Endodermal cell (in vitro differentiated cells): Measurements from ENCODE around the gene TDRD3. TPM values are rescaled to one million over a fixed set of nuclear protein-coding genes. Genes with fewer than 3 reads are reported as not detected.
A peak's percentile ranks its signal among the peaks of the same experiment; 100 is the strongest.

Source experiments
- DNase-seq: peaks from one replicate; pipeline ENCODE4 v3.0.0-alpha.2; 2017
- H3K27ac ChIP-seq: 2 replicates; pipeline ENCODE4 v1.5.1; 2013; ENCODE audit warnings: mild to moderate bottlenecking, low read depth, low read length, moderate library complexity
- H3K27me3 ChIP-seq: 2 replicates; pipeline ENCODE4 v1.6.1; 2013; ENCODE audit warnings: mild to moderate bottlenecking, low read length, moderate library complexity; ENCODE audit not compliant: insufficient read depth, control insufficient read depth, poor library complexity, severe bottlenecking
- H3K36me3 ChIP-seq: 2 replicates; pipeline ENCODE4 v1.7.0; 2013; ENCODE audit warnings: mild to moderate bottlenecking, low read length, moderate library complexity; ENCODE audit not compliant: control insufficient read depth, insufficient read depth
- H3K4me1 ChIP-seq: one replicate; pipeline ENCODE4 v1.7.0; 2013; ENCODE audit warnings: low read length; ENCODE audit not compliant: control insufficient read depth, insufficient read depth
- H3K4me3 ChIP-seq: 2 replicates; pipeline ENCODE4 v1.5.1; 2013; ENCODE audit warnings: mild to moderate bottlenecking, low read length, moderate library complexity
- H3K9ac ChIP-seq: 2 replicates; pipeline ENCODE4 v1.6.1; 2013; ENCODE audit warnings: mild to moderate bottlenecking, low read length, moderate library complexity; ENCODE audit not compliant: poor library complexity, severe bottlenecking; ENCODE audit errors: extremely low read depth
- H3K9me3 ChIP-seq: 2 replicates; pipeline ENCODE4 v1.6.1; 2013; ENCODE audit warnings: mild to moderate bottlenecking, low read length, moderate library complexity; ENCODE audit not compliant: control insufficient read depth
- H3K27ac Mint-ChIP-seq: 2 replicates; pipeline ENCODE4 v1.8.0; 2020; ENCODE audit warnings: mixed read lengths
- H3K27me3 Mint-ChIP-seq: 2 replicates; pipeline ENCODE4 v1.8.0; 2021; ENCODE audit warnings: mild to moderate bottlenecking, mixed read lengths; ENCODE audit not compliant: insufficient read depth
- H3K36me3 Mint-ChIP-seq: 2 replicates; pipeline ENCODE4 v1.8.0; 2020; ENCODE audit warnings: low read depth, mixed read lengths
- H3K4me1 Mint-ChIP-seq: 2 replicates; pipeline ENCODE4 v1.8.0; 2020; ENCODE audit warnings: mixed read lengths
- H3K4me3 Mint-ChIP-seq: 2 replicates; pipeline ENCODE4 v1.8.0; 2020; ENCODE audit warnings: mild to moderate bottlenecking, moderate library complexity, mixed read lengths
- H3K9me3 Mint-ChIP-seq: 2 replicates; pipeline ENCODE4 v1.8.0; 2020; ENCODE audit warnings: mild to moderate bottlenecking, mixed read lengths
- WGBS, 2 experiments: methylation state at CpG; one replicate each; pipeline versions ENCODE4 v1.1.5 to v1.1.7; 2013; ENCODE audit warnings: missing lambda C conversion rate in 2 of 2, mixed read lengths in 1 of 2; ENCODE audit not compliant: insufficient coverage in 1 of 2, insufficient read length in 1 of 2; 5-methylcytosine and 5-hydroxymethylcytosine counted together
- total RNA-seq, 2 donors: library from RNA; stranded (reverse); fragmentation: NEBNext Ultra II Directional in 1 of 2; extraction: Animal tissue kit (Norgen Biotek cat#: 25700) in 1 of 2; gene quantifications; 2 replicates in 1 of 2; 3 replicates in 1 of 2; pipeline ENCODE4 v1.2.1, GENCODE V29; 2021
- TF ChIP-seq, protein P1 (sequence below): fragments of 200-600 bp; sonication (generic); conservative IDR thresholded peaks from 2 replicates; pipeline ENCODE4 v1.5.0; 2021; ENCODE audit warnings: antibody characterized with exemption, mild to moderate bottlenecking

Gene TDRD3
- total RNA-seq, 2 donors from 2014 or later, result 25.3 to 36.1 TPM

- peak overlapping the region; percentile 87 for H3K4me3 ChIP-seq
- H3K4me1 Mint-ChIP-seq, result peaks cover 33% of the 10 kb centered on the region
- H3K27ac ChIP-seq, result no peak overlapping the region
- peak overlapping the region; percentile 92 for H3K27ac Mint-ChIP-seq
- no peaks in the 10 kb centered on the region for H3K9me3 ChIP-seq
- peaks cover 11% of the 10 kb centered on the region for H3K4me1 ChIP-seq
- H3K27me3 ChIP-seq, result no peaks in the 10 kb centered on the region
- 85 to 100% methylated on average over 1 to 6 of the region's 6 CpGs for WGBS, 2 experiments
- peaks cover 2% of the 10 kb centered on the region for H3K27me3 Mint-ChIP-seq
- H3K4me3 Mint-ChIP-seq, result peak overlapping the region; percentile 82
- DNase-seq, result no peak
- no peaks in the 10 kb centered on the region for H3K9me3 Mint-ChIP-seq
- H3K36me3 ChIP-seq, result no peaks in the 10 kb centered on the region
- peak overlapping the region; percentile 67 for H3K9ac ChIP-seq
- no peaks in the 10 kb centered on the region for H3K36me3 Mint-ChIP-seq
- TF ChIP-seq, protein P1, sequence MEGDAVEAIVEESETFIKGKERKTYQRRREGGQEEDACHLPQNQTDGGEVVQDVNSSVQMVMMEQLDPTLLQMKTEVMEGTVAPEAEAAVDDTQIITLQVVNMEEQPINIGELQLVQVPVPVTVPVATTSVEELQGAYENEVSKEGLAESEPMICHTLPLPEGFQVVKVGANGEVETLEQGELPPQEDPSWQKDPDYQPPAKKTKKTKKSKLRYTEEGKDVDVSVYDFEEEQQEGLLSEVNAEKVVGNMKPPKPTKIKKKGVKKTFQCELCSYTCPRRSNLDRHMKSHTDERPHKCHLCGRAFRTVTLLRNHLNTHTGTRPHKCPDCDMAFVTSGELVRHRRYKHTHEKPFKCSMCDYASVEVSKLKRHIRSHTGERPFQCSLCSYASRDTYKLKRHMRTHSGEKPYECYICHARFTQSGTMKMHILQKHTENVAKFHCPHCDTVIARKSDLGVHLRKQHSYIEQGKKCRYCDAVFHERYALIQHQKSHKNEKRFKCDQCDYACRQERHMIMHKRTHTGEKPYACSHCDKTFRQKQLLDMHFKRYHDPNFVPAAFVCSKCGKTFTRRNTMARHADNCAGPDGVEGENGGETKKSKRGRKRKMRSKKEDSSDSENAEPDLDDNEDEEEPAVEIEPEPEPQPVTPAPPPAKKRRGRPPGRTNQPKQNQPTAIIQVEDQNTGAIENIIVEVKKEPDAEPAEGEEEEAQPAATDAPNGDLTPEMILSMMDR, result no peak
Measured at GRCh38 chr13:60398379-60398891, 1.4 kb downstream of the TDRD3 start.

- H3K27ac ChIP-seq, result no peak overlapping the region
- Mint-ChIP-seq H3K4me1 (peaks cover 32% of the 10 kb centered on the region), H3K27me3 (peaks cover 2% of the 10 kb centered on the region), H3K27ac (no peak overlapping the region), H3K4me3 (peak overlapping the region; percentile 82), H3K36me3 (no peaks in the 10 kb centered on the region), H3K9me3 (no peaks in the 10 kb centered on the region)
- H3K4me3 ChIP-seq, result peak overlapping the region; percentile 87
- no peak overlapping the region for H3K9ac ChIP-seq
- no peaks in the 10 kb centered on the region for H3K36me3 ChIP-seq
- H3K4me1 ChIP-seq, result peaks cover 11% of the 10 kb centered on the region
- no peaks in the 10 kb centered on the region for H3K27me3 ChIP-seq
- WGBS, 2 experiments, result 79 to 85% methylated on average over 4 to 6 of the region's 6 CpGs
- no peaks in the 10 kb centered on the region for H3K9me3 ChIP-seq
- TF ChIP-seq, protein P1, result no peak
- DNase-seq, result no peak
Measured at GRCh38 chr13:60398907-60399589, 2.0 kb downstream of the TDRD3 start.

- peaks cover 11% of the 10 kb centered on the region for H3K4me1 ChIP-seq
- H3K4me1 Mint-ChIP-seq, result peaks cover 31% of the 10 kb centered on the region
- peaks cover 2% of the 10 kb centered on the region for H3K27me3 Mint-ChIP-seq
- H3K4me3 Mint-ChIP-seq, result no peak overlapping the region
- peaks cover 6% of the 10 kb centered on the region for H3K36me3 Mint-ChIP-seq
- peaks cover 10% of the 10 kb centered on the region for H3K9me3 Mint-ChIP-seq
- no peak overlapping the region for H3K9ac ChIP-seq
- H3K9me3 ChIP-seq, result peaks cover under 1% of the 10 kb centered on the region
- H3K36me3 ChIP-seq, result peaks cover 2% of the 10 kb centered on the region
- H3K27ac Mint-ChIP-seq, result no peak overlapping the region
- H3K27me3 ChIP-seq, result no peaks in the 10 kb centered on the region
- TF ChIP-seq, protein P1, result no peak
- no peak for DNase-seq
- H3K27ac ChIP-seq, result no peak overlapping the region
- no peak overlapping the region for H3K4me3 ChIP-seq
Measured at GRCh38 chr13:60402022-60402421, 5.0 kb downstream of the TDRD3 start.
